Measurements from ENCODE around the gene TMEM186.
"Not testable (repeated sequence)": the region's sequence is repeated elsewhere in the genome, so short reads cannot be mapped to it uniquely, and the experiment has no call there.

TMEM186 gene

DNA sequence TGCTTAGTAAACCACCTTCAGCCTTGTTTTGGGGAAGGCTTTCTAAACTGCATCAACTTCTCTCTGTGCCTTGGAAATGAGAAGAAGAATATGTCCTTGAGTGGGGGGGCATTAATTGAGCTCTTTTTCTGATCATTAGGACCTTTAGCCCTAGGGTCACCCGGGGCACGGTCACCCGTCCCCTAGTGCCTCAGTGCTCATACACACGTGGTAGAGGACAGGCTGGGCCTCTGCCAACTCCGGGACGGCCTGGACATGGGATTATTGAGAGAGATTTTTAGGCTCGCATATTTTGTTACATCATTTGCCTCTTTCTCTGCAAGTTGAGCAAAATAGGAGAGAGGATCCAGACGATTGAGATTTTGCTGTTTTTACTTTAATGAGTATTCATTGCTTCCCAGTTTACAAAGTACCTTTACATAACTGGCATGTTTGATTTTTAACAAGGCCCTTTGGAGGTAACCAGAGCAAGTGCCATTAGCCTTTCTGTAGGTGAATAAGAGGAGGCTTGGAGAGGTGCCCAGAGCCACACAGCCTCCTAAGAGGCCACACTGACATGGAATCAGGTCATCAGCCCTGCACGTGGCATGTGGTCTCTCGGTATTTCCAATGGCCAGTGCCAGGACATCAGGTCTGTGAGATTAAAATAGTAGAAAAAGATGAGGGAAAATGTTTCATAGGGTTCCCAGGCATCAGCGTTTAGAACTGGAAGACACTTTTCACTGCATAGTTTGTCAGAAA lies 11.3 kb upstream of the TMEM186 start:
- no peak for DNase-seq

GRCh38 chr16:8808009-8808408 lies 10.6 kb upstream of the TMEM186 start:
- DNase-seq = no peak

DNA sequence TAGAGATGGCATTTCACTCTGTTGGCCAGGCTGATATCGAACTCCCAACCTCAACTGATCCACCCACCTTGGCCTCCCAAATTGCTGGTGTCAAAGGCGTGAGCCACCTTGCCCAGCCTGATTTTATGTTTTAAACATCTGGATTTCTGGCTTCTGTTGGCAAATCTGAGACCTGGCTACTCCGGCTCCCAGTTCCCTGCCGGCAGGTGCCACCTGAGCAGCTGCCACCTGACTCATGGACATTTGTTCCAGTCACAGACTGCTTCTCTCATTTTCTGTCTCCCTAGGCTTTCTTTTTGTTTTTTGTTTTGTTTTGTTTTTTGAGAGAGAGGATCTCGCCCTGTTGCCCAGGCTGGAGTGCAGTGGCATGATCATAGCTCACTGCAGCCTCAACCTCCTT lies 9.8 kb upstream of the TMEM186 start:
- no peak for DNase-seq

DNA sequence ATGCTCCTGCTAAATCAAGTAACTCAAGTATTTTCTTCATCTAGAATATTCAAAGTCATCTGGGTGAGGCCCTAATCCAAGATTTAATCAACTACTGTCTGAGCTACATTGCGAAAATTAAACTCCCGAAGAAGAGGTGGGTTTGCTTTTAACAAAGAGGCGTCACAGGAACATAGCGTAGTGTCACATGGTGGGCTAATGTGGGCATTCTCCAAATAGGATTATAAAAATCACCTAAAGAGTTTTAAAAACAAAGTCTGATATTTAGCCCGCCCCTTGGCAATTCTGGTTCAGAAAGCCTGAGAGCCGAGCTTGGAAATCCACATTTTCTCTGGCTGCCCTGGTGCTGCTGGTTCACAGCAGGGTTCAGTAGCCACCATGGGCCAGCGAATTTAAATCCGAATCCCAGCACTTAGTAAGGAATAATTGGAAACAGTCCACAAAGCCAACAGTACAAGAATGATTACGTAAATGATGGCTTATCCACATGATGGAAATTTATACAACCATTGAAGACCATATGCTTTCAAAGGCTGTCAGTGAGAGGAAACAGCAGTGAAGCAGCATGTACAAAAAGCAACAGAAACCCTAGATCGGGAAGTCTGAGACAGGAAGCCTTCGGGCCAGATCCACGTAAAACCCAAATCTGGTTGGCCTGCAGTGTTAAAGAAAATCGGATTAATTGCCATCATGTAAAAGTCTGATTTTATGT lies 9.0 kb upstream of the TMEM186 start:
- DNase-seq = no peak

- no peak for DNase-seq
Observed at GRCh38 chr16:8804313-8804712, 6.9 kb upstream of the TMEM186 start.

- not testable (repeated sequence) for DNase-seq
Observed at GRCh38 chr16:8803733-8804132, 6.3 kb upstream of the TMEM186 start.

DNA sequence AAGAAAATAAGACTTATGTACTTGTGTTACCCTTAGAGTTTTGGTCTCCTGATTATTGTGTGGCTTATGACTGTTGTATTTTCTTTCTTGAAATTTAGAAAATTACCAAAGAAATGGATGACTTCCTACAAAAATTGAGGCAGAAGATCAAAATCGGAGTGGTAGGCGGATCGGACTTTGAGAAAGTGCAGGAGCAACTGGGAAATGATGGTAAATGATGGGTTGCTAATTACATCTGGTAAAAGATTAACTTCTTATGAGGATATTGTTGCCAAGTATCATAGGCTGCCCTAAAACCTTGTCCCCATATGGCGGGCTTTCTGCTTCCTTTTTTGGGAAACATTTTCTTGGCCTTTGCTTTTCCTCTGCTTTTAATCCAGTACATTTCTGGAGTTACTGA lies 4.3 kb upstream of the TMEM186 start:
- DNase-seq = no peak

GRCh38 chr16:8798535-8799157 lies 1.2 kb upstream of the TMEM186 start:
- DNase-seq = no peak

- no peak for DNase-seq
Observed at GRCh38 chr16:8798174-8798527, 712 bp upstream of the TMEM186 start.

DNA sequence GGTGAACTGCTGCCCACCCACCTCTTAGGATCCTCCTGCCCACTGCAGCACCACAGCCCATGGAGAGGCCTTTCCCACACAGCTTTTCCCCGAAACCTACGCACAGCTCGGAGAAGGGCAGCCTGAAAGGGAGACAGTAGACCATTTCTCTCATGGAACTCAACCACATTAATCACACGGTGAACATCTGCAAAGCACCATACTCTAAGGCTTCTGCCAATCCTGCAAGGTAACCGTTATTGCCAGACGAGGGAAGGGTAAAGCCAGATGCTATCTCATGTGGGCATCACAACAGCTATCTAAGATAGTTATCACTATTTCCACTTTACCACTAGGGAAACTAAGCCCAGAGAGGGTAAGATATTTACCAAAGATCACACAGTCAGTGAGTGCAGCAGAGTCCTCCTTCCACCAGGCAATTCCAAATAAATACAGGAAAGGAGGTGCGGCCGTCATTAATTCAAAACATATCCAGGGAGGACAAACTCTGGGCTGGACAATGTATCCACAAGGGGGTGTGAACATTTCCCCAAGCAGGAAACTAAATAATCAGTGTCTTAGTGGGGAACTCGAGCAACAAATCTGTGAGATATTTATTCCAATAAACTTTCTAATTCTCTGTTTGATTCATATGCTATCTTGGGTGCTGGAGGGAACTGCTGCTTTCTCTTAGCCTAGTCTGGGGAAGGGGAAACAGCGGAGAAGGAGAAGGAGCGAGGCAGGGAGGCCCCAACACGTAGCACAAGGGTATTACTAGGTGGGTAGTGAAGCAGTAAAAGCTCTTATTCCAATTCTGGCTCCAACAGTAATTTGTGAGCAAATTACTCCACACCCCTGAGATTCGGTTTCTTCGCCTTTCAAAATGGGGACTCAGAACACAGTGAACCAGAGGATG lies 723 bp downstream of the TMEM186 start:
- no peak for DNase-seq

- no peak for DNase-seq
Observed at GRCh38 chr16:8795818-8796217, 1.6 kb downstream of the TMEM186 start.

DNA sequence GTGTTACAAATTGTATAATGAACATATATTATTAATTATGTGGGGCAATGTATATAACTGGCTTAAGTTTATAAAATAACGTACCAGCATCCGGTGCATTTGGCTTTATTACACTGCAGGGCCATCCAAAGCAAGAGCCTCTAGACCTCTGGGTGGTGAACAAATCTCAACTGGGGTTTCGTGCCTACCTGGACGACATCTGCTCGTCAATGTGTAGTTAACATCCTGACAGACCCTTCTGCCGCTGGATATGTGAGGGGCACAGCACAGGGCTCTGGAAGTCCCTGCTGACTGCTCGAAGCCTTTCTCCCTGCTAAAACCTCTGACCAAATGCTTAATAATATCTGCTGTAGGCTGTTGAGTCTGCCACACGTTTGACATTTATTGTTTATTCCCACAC lies 2.3 kb downstream of the TMEM186 start:
- no peak for DNase-seq

- no peak for DNase-seq
Observed at GRCh38 chr16:8788578-8789172, 8.8 kb downstream of the TMEM186 start.

- not testable (repeated sequence) for DNase-seq
Observed at GRCh38 chr16:8786316-8786715, 11.1 kb downstream of the TMEM186 start.

- DNase-seq = no peak
Observed at GRCh38 chr16:8785408-8785807, 12.0 kb downstream of the TMEM186 start.

DNA sequence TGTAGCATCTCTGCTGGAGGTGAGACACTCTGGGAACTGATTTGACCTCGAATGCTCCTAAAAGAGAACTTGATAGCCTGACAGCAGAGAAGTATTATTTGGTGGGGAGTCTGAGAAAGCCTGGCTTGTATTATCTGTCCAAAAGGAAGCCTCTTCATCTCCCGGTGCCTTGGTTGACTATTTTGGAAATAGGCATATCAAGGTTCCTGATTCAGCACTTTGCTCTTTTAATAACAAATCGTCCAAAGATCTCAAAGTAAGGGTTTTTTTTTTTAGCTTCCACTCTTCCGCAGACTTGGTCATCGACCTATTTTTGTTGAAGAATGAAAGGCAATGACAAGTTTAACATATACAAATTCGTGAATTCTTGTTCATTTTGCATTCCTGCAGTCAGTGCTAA lies 14.8 kb downstream of the TMEM186 start:
- no peak for DNase-seq

GRCh38 chr16:8781797-8782196 lies 15.6 kb downstream of the TMEM186 start:
- DNase-seq = no peak

- no peak for DNase-seq
Observed at GRCh38 chr16:8777217-8777616, 20.2 kb downstream of the TMEM186 start.

- no peak for DNase-seq
Observed at GRCh38 chr16:8776129-8776584, 21.3 kb downstream of the TMEM186 start.

- no peak for DNase-seq
Observed at GRCh38 chr16:8775359-8775758, 22.1 kb downstream of the TMEM186 start.

- no peak for DNase-seq
Observed at GRCh38 chr16:8774208-8774607, 23.2 kb downstream of the TMEM186 start.

DNA sequence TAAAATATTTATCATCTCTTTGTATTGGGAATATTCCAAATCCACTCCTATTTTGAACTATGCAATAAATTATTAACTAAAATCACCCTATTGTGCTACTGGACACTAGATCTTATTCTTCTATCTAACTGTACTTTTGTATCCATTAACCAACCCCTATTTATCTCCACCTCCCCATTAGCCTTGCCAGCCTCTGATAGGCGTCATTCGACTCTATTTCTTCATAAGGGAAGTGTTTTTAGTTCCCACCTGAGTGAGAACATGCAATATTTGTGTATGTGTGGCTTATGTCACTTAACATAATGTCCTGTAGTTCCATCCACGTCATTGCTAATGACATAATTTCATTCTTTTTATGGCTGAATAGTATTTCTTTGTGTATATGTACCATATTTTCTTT lies 23.9 kb downstream of the TMEM186 start:
- no peak for DNase-seq

DNA sequence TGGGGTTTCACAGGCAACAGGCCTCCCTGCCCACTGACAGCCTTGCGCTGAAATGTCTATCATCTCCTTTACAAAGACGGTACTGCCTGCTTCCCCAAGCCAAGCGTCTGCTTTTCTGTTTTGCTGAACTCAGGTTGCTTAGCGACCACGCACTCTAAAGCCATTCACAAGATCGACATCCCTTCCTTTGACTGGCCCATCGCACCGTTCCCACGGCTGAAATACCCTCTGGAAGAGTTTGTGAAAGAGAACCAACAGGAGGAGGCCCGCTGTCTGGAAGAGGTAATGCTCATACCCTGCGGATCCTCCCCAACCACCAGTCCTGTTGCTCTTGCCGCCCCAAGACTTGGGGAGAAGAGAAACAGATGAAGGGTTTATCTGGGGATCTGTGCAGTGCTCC lies 28.7 kb downstream of the TMEM186 start:
- DNase-seq = no peak

Measured in CD4-positive, alpha-beta T cell treated with Interferon alpha-2 for 1 hour (primary cell).